K562 (cell line): Measurements from ENCODE around the gene G6PC3. TPM values are rescaled to one million over a fixed set of nuclear protein-coding genes. Genes with fewer than 3 reads are reported as not detected.
A peak's percentile ranks its signal among the peaks of the same experiment; 100 is the strongest.

Source experiments
- EZH2 ChIP-seq: IDR thresholded peaks from 2 replicates; pipeline ENCODE4 v1.6.1; 2012; ENCODE audit warnings: low read depth, mild to moderate bottlenecking, inconsistent platforms, low read length, borderline replicate concordance
- MCM7 ChIP-seq, 2 experiments: fragments of 450-650 bp; IDR thresholded peaks; 2 replicates each; pipeline ENCODE4 v1.6.1; 2016 to 2018
- MTA2 ChIP-seq: fragments of 450-650 bp; IDR thresholded peaks from 2 replicates; pipeline ENCODE4 v1.6.1; 2016; ENCODE audit warnings: low read depth
- NFATC3 ChIP-seq: fragments of 450-650 bp; IDR thresholded peaks from 2 replicates; pipeline ENCODE4 v1.6.1; 2017; ENCODE audit warnings: mild to moderate bottlenecking
- RBM22 ChIP-seq: fragments of 200-400 bp; formaldehyde crosslinking; IDR thresholded peaks from 2 replicates; pipeline ENCODE4 v1.6.1; 2018; ENCODE audit warnings: low read length, low read depth; ENCODE audit not compliant: poor library complexity, severe bottlenecking
- SP2 ChIP-seq: IDR thresholded peaks from 2 replicates; pipeline ENCODE4 v1.6.1; 2011; ENCODE audit warnings: mild to moderate bottlenecking, low read depth, low read length, moderate library complexity; ENCODE audit not compliant: poor library complexity, severe bottlenecking; ENCODE audit errors: extremely low read depth
- ZBTB7A ChIP-seq: IDR thresholded peaks from 2 replicates; pipeline ENCODE4 v1.6.1; 2011; ENCODE audit warnings: low read depth, mild to moderate bottlenecking, low read length, moderate library complexity, borderline replicate concordance; ENCODE audit not compliant: control insufficient read depth
- ZFP30 ChIP-seq: fragments of 250-450 bp; sonication (Bioruptor Pico); IDR thresholded peaks from 2 replicates; pipeline ENCODE4 v1.8.0; 2022; ENCODE audit warnings: moderate library complexity, mild to moderate bottlenecking, inconsistent platforms, borderline replicate concordance
- polyA plus RNA-seq, 8 experiments: library from polyadenylated mRNA; depleted of rRNA in 4 of 8; stranded (reverse) in 5 of 8; unstranded in 3 of 8; fragments of >200 nt; fragmentation: Nextera tagmentation in 2 of 8; fragmentation: Illumina TruSeq in 1 of 8; extraction: Ambion mirVana in 2 of 8; extraction: Trizol in 1 of 8; gene quantifications; 2 replicates each; pipeline versions ENCODE4 v1.2.1 to v1.2.3, GENCODE V29; 2011 to 2014; ENCODE audit warnings: inconsistent platforms in 1 of 8, missing spikeins in 1 of 8
- total RNA-seq, 7 experiments: library from RNA; depleted of rRNA in 6 of 7; stranded (reverse); fragments of >200 nt in 6 of 7; fragmentation: Illumina TruSeq in 2 of 7; extraction: Trizol in 2 of 7; gene quantifications; 2 replicates each; pipeline versions ENCODE4 v1.2.1 to v1.2.3, GENCODE V29; 2011 to 2021; ENCODE audit warnings: low replicate concordance in 1 of 7
- TF ChIP-seq, protein P1 (sequence below): sonication (generic); formaldehyde crosslinking; IDR thresholded peaks from 2 replicates; pipeline ENCODE4 v1.8.1; 2023; ENCODE audit warnings: missing genetic modification reagents, mild to moderate bottlenecking, borderline replicate concordance
- TF ChIP-seq, protein P2 (sequence below): sonication (generic); formaldehyde crosslinking; IDR thresholded peaks from 2 replicates; pipeline ENCODE4 v1.8.0; 2022; ENCODE audit warnings: mild to moderate bottlenecking, missing genetic modification reagents
- TF ChIP-seq, protein P3 (sequence below): fragments of 250-450 bp; sonication (Bioruptor Pico); IDR thresholded peaks from 2 replicates; pipeline ENCODE4 v1.5.0; 2021; ENCODE audit warnings: mild to moderate bottlenecking, moderate library complexity
- TF ChIP-seq, protein P4 (sequence below): IDR thresholded peaks from 2 replicates; pipeline ENCODE4 v1.6.1; 2011; ENCODE audit not compliant: insufficient read length; ENCODE audit errors: extremely low read depth
- TF ChIP-seq, protein P5 (sequence below), 3 experiments: fragments of 200-800 bp in 1 of 3; fragments of 250-450 bp in 1 of 3; fragments of 450-650 bp in 1 of 3; sonication (Bioruptor Pico) in 1 of 3; sonication (Bioruptor generic) in 1 of 3; formaldehyde crosslinking in 1 of 3; IDR thresholded peaks; 2 replicates each; pipeline versions ENCODE4 v1.6.1 to v1.8.0; 2016 to 2022; ENCODE audit warnings: mild to moderate bottlenecking in 2 of 3, missing genetic modification characterization in 2 of 3, missing compliant biosample characterization in 1 of 3, moderate library complexity in 1 of 3

G6PC3 gene
- total and polyA plus RNA-seq, 9 of the 15 experiments (the other 6 are each of a cell fraction or from before 2014, with no cell fraction given), result 10.4 to 57.8 (median 31.1) TPM

DNA sequence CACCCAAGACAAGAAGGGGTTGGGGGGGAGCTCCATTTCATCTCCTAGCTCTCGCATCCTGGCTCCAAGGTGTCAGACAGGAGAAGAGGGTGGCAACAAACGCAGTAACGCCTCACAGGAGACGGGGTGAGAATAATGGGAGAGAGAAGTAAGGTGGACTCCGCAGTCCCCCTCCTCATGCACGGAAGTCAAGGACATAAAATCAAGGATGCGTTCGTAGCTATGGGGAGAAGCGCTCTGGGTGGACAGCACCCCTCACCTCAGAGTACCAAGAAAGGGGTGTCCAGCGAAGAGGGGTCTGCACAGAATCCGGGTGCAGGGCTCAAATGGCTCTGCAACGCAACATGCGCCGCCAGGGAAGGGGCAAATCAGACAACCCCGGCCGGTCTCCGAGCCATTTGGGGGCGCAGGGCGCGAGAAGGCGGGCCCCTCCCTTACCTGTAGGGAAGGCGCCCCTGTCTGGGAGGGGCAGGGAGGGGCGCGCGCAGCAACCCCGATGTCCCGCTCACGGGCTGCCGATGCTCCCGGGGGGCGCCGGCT, 52.4 kb downstream of the G6PC3 start (continued):
- TF ChIP-seq, protein P1, sequence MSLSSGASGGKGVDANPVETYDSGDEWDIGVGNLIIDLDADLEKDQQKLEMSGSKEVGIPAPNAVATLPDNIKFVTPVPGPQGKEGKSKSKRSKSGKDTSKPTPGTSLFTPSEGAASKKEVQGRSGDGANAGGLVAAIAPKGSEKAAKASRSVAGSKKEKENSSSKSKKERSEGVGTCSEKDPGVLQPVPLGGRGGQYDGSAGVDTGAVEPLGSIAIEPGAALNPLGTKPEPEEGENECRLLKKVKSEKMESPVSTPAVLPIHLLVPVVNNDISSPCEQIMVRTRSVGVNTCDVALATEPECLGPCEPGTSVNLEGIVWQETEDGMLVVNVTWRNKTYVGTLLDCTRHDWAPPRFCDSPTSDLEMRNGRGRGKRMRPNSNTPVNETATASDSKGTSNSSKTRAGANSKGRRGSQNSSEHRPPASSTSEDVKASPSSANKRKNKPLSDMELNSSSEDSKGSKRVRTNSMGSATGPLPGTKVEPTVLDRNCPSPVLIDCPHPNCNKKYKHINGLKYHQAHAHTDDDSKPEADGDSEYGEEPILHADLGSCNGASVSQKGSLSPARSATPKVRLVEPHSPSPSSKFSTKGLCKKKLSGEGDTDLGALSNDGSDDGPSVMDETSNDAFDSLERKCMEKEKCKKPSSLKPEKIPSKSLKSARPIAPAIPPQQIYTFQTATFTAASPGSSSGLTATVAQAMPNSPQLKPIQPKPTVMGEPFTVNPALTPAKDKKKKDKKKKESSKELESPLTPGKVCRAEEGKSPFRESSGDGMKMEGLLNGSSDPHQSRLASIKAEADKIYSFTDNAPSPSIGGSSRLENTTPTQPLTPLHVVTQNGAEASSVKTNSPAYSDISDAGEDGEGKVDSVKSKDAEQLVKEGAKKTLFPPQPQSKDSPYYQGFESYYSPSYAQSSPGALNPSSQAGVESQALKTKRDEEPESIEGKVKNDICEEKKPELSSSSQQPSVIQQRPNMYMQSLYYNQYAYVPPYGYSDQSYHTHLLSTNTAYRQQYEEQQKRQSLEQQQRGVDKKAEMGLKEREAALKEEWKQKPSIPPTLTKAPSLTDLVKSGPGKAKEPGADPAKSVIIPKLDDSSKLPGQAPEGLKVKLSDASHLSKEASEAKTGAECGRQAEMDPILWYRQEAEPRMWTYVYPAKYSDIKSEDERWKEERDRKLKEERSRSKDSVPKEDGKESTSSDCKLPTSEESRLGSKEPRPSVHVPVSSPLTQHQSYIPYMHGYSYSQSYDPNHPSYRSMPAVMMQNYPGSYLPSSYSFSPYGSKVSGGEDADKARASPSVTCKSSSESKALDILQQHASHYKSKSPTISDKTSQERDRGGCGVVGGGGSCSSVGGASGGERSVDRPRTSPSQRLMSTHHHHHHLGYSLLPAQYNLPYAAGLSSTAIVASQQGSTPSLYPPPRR, result 0 out of 2 replicates have a peak, but pooled peaks have one; percentile 29
- TF ChIP-seq, protein P2, sequence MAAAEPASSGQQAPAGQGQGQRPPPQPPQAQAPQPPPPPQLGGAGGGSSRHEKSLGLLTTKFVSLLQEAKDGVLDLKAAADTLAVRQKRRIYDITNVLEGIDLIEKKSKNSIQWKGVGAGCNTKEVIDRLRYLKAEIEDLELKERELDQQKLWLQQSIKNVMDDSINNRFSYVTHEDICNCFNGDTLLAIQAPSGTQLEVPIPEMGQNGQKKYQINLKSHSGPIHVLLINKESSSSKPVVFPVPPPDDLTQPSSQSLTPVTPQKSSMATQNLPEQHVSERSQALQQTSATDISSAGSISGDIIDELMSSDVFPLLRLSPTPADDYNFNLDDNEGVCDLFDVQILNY (CRISPR knock-in tag), result no peak
- TF ChIP-seq, protein P3, sequence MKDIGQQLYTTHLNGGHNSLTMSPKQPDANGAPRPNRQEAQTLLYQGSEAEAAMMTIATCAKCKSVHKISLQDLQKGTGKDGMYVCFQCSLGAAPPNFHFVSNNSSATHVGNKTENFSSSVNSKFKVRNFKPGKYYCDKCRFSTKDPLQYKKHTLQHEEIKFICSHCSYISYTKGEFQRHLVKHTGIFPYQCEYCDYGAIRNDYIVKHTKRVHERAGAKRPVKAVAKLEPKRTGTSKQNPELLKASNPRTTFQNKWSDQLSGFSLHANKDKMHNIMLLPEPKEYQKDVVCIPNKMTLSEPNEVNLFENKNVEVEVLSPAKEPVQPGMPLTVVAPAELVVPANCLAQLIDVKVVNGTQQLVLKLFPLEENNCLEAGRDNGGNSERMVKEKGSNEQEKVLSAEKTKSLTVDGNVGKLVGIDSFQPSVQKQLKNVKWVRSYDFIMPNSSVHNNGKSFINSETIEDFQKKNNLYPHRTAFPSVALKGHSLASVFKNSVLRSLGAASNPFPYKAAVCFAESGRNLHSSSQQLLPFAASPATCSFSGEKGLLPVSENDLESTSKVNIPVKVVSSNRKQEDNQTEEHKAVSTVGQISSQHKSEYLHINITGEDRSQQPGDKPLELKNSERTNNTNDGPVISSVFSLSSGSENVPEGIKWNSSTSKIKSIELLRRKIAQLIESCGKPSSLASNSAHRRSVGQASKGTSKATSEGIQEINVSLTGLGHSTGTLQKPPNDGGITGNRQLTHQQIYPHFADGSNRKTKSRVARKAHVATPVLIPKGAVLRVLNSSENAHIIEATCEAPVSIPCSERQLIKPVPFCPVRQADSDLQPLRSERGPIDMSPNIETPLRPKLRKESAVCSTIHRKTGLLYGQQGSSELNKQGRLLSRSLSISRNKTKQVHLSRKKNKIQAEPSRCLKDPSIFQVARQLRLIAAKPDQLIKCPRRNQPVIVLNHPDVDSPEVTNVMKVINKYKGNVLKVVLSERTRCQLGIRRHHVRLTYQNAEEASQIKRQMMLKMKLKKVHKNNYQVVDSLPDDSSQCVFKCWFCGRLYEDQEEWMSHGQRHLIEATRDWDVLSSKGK (CRISPR knock-in tag), result no peak
- no peak for TF ChIP-seq MCM7 (IDR thresholded peaks at IDR 0.05)
- no peak for TF ChIP-seq SP2
- TF ChIP-seq RBM22, result no peak
- no peak for TF ChIP-seq EZH2
- TF ChIP-seq, protein P4, sequence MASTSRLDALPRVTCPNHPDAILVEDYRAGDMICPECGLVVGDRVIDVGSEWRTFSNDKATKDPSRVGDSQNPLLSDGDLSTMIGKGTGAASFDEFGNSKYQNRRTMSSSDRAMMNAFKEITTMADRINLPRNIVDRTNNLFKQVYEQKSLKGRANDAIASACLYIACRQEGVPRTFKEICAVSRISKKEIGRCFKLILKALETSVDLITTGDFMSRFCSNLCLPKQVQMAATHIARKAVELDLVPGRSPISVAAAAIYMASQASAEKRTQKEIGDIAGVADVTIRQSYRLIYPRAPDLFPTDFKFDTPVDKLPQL, result no peak
- no peak; the same call in 1 of the 2 replicates for TF ChIP-seq ZBTB7A
- TF ChIP-seq, protein P5, sequence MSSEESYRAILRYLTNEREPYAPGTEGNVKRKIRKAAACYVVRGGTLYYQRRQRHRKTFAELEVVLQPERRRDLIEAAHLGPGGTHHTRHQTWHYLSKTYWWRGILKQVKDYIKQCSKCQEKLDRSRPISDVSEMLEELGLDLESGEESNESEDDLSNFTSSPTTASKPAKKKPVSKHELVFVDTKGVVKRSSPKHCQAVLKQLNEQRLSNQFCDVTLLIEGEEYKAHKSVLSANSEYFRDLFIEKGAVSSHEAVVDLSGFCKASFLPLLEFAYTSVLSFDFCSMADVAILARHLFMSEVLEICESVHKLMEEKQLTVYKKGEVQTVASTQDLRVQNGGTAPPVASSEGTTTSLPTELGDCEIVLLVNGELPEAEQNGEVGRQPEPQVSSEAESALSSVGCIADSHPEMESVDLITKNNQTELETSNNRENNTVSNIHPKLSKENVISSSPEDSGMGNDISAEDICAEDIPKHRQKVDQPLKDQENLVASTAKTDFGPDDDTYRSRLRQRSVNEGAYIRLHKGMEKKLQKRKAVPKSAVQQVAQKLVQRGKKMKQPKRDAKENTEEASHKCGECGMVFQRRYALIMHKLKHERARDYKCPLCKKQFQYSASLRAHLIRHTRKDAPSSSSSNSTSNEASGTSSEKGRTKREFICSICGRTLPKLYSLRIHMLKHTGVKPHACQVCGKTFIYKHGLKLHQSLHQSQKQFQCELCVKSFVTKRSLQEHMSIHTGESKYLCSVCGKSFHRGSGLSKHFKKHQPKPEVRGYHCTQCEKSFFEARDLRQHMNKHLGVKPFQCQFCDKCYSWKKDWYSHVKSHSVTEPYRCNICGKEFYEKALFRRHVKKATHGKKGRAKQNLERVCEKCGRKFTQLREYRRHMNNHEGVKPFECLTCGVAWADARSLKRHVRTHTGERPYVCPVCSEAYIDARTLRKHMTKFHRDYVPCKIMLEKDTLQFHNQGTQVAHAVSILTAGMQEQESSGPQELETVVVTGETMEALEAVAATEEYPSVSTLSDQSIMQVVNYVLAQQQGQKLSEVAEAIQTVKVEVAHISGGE (CRISPR knock-in tag; IDR thresholded peaks at IDR 0.05), result no peak
- no peak for TF ChIP-seq MTA2
- no peak for TF ChIP-seq NFATC3
- TF ChIP-seq ZFP30 (CRISPR knock-in tag), result no peak
